HG03095 (cell line): ENCODE data around the gene UQCC3.
A peak's percentile ranks its signal among the peaks of the same experiment; 100 is the strongest.
"Not testable (repeated sequence)": the region's sequence is repeated elsewhere in the genome, so short reads cannot be mapped to it uniquely, and the experiment has no call there.

Experiments
- ATAC-seq: cut with Tn5 transposase; IDR thresholded peaks from one replicate; pipeline ENCODE4 v1.9.1; 2021; ENCODE audit warnings: moderate library complexity; ENCODE audit not compliant: unreplicated experiment

The UQCC3 gene

DNA sequence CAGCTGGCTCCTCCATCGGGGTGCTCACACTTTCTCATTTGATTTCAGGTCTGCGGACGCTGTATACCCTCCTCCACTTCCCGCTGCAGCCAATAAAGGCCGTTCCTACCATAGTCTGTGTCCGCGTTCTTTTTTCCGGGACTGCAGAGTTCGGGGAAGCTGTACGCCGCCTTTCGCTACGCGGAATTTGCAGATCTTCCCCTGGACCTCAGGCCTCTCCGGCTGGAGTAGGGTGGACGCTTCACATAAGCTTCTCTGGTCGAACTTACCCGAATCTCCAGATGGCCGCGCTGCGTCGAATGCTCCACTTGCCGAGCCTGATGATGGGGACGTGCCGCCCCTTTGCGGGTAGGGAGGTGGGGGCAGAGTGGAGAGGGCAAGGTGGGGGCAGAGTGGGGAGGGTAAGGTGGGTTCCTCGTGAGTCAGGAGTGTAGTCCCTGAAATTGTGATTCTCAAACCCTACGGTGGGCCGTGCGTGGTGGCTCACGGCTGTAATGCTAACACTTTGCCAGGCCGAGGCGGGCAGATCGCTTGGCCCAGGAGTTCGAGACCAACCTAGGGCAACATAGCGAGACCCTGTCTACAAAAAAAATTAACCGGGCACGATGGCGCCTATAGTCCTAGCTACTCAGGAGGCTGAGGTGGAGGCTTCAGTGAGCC lies 5.7 kb upstream of the UQCC3 start:
- peak; percentile 13 for ATAC-seq

GRCh38 chr11:62666259-62666926 lies 5.1 kb upstream of the UQCC3 start:
- ATAC-seq, result no peak

DNA sequence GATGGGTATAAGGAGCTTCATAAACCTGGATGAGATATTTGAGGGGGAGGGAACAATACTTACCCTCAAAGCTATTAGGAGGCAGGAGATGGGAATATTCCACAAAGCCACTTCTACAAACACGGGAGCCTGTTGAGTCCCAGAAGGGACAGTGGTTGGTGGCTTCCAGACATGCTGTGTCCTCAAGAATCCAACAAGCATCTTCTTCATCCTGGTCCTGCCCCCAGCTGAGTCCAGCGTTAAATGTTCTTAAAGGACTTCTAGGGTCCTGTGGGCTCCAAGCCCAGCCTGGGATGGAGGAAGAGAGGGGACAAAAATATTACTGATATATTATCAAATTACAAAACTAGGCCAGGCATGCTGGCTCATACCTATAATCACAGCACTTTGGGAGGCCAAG lies 4.0 kb upstream of the UQCC3 start:
- no peak for ATAC-seq

DNA sequence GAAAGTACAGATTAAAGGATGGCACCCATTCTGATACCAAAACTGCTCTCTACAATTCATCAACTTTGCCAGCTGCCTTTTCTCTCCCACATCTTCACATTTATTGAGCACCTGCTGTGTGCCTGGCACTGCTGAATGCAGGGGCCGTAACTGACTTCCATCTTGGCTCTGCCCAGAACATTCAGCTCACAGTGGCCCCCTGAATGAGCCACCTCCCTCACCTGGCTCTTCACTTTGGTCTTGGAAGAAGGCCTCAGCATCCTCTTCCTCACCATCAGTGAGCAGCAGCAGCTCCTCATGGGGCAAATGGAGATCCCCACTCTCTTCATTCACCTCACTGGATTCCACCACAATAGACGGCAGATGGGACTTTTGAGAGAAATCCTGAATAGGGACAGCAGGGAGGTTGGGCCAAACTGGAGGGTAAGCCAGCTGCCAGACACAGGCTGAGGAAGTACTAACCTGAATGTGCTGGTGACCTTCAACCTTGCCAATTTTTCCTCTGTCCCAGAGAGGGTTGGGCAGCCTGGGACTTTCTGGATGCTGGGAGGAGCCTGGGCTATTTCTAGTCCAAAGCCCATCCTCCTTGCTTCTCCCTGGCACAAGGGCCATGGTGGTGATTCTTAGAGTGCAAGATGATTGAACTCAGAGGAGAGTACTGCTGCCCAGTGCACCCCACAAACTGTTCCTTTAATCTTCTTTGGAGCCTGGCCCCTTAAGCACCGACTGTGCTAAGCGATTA lies 1.9 kb upstream of the UQCC3 start:
- ATAC-seq, result no peak

DNA sequence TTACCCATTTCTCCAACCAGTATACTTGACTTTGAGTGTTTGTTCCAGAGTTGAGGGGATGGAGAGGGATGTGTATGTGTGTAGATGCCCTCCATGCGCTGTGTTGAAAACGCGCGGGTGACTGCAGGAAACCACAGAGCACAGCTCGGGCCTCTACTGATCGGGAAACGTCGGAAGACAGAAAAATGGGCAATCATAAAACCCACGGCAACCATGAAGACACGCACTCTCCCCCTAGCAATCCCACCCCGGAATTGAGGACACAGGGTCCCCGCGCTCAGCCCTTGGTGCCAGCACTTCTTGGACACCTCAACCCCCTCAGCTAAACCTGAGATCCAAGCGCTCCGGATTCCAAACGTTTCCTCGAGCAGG lies 251 bp upstream of the UQCC3 start:
- ATAC-seq, result peak; percentile 11

DNA sequence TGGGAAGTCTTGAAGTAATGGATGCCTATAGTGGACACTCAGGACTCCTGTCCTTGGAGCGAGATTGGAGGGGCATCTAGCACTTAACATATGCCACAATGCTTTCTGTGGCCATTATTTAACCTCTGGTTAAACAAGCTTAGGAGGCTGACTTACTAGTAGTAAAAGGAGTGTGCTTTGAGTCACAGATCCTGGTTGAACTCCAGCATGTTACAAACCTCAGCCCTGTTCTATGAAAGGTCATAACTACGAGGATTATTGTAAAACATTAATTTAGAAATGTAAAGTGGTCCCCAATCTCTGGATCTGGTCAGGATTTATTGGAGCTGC lies 1.7 kb downstream of the UQCC3 start:
- no peak for ATAC-seq

DNA sequence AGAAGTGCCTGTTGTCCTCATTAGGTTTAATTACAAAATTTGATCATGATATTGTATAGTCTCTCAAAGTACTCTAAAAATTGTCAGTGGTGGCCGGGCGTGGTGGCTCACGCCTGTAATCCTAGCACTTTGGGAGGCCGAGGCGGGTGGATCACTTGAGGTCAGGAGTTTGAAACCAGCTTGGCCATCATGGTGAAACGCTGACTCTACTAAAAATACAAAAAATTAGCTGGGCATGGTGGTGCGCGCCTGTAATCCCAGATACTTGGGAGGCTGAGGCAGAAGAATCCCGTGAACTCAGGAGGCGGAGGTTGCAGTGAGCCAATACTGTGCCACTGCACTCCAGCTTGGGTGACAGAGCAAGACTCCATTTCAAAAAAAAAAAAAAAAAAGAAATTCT lies 3.9 kb downstream of the UQCC3 start:
- not testable (repeated sequence) for ATAC-seq

DNA sequence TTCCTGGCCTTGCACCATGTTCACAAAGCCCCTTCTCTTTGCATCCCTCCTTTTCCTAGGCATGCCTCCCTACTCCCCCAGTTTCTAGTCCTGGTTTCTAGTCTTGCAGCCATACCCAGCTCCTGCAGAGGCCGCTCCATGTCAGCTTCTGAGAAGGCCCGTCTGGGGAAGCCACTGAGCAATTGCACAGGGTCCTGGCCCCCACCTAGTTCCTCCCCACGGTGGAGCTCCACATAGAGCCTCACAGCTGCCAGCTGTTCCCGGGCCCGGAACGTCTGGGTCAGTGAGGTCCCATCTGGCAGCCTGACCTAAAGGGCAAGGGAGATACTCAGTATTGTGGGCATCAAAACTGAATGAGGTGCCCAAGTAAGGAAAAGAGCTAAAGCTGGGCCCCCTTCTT lies 5.2 kb downstream of the UQCC3 start:
- ATAC-seq, result no peak

DNA sequence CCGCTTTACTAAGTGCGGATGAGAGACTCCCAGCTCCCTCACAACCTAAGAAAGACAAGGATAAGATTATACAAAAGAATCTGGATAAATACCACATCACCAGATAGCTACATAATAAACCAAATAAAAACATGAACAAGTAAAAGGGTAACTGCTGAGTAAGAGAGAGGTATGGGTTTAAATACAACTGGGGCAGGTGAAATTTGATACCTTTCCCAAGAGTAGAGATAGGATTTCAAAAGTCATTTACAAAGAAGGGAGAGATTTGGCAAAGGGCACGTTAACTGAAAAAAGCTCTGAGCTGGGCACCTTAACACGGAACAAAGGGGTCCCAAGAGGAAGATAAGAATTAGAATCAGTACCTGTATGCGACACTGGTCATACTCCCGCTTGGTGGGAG lies 5.7 kb downstream of the UQCC3 start:
- no peak for ATAC-seq

DNA sequence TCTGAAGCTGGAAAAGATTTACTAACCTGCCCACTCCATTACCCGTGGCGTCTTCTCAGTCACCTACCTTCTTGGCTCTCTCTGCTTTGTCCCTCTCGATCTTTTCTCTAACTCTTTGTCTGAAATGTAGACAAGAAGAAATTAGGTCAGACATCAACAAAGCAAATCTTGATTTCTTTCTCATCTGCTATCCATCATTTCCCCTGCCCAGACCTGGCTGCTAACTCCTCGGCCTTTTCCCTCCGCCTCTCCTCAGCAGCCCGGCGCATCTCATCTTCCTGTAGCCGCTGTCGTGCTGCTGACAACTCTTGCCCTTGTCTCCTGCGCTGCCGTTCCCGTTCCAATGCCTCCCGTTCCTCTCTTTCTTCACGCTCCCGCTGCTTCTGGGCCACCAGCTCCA lies 6.2 kb downstream of the UQCC3 start:
- ATAC-seq, result no peak

- no peak for ATAC-seq
Observed at GRCh38 chr11:62678433-62678769, 6.9 kb downstream of the UQCC3 start.

- peak; percentile 73 for ATAC-seq
Observed at GRCh38 chr11:62678770-62679696, 7.6 kb downstream of the UQCC3 start, which contains the start of gene UBXN1. UBXN1 (minus strand) TSS chr11:62679073; CDS start chr11:62678923, 150 bp downstream.

DNA sequence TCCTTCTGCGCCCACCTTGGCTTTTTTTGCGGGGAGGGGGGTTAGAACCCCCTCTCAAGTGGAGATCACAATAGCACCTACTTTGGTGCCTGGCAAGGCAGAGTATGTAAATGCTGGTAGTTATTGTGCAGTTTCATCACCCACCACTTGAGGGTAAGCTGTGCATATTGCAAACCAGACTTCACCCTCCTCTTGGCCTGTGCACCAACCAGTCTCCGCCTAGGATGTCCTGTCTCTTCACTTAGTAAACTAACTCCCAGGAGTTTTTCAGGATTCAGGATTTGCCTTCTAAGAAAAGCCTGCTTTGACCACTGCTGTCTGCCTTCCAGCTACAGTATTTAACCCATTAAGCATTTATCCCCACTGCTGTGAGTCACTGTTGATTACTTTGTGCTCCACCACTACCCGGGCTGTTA lies 9.4 kb downstream of the UQCC3 start:
- peak; percentile 47 for ATAC-seq

- no peak for ATAC-seq
Observed at GRCh38 chr11:62682518-62682917, 11.0 kb downstream of the UQCC3 start.

- ATAC-seq, result no peak
Observed at GRCh38 chr11:62687508-62688396, 16.3 kb downstream of the UQCC3 start.

GRCh38 chr11:62688491-62688890 lies 17.0 kb downstream of the UQCC3 start:
- ATAC-seq, result no peak

DNA sequence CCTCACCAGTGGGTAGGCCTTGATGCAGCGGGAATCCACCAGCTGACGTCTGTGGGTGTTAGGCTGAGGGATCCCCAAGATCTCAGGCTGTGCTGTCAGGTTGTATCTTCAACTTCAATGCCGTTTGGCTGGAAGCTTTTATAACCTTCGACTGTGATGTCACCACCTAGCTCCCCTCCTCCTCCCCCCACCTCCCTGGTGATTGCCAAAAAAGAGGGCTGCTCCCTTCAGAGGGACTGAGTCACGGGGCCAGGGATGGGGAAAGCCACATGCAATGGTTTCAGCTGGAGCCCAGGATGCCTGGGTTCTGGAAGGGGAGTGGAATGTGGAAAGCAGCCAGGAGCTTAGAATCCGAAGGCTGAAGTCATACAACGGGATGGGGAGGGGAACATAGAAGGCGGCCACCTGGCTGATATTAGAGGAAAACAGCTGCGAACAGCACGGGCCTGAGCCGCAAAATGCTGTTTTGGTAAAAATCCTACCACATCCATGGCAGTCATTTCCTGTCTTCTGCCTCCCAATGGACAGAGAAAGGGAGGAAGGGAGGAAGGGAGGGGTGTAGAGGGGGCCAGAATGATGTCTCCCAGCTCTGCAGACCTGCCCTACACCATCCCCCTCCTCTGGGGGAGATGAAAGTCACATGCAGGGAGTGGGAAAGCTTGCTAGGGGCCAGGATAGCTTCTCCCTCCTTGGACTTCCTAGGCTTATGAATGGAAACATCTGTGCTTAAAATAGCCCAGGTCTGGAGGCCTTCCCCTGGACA lies 18.1 kb downstream of the UQCC3 start, which contains the start of gene LRRN4CL:
Gene LRRN4CL, minus strand, starts transcription at position 110 of the 763 bp plus-strand sequence. CDS start 1,022 bp downstream, outside the sequence.
- no peak for ATAC-seq

DNA sequence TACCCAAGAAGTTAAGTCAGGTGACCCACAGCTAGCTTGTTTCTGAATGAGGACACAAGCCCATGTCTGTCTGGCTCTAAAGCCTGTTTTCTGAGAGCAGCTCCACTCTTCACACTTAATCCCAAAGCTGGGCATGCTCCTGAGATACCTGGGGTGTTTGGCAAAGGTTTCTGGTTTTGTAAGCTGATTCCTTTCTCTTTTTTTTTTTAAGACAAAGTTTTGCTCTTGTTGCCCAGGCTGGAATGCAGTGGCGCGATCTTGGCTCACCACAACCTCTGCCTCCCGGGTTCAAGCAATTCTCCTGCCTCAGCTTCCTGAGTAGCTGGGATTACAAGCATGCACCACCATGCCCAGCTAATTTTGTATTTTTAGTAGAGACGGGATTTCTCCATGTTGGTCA lies 22.2 kb downstream of the UQCC3 start:
- not testable (repeated sequence) for ATAC-seq

- ATAC-seq, result no peak
Observed at GRCh38 chr11:62694455-62695167, 23.1 kb downstream of the UQCC3 start.
